Peyer's patch (tissue), 4 donors: ENCODE data around the gene ARL1. TPM values are rescaled to one million over a fixed set of nuclear protein-coding genes. Genes with fewer than 3 reads are reported as not detected.

ENCODE experiments used
- DNase-seq, 3 donors: peaks; one replicate each; pipeline ENCODE4 v3.0.0-alpha.2; 2017 to 2019
- H3K27ac ChIP-seq, 4 donors: fragments of 200-600 bp; sonication (generic); one replicate each; pipeline ENCODE4 v1.5.1; 2016 to 2019
- H3K27me3 ChIP-seq, 2 donors: fragments of 200-600 bp; sonication (generic); one replicate each; pipeline ENCODE4 v1.5.1; 2019
- H3K36me3 ChIP-seq, 3 donors: fragments of 200-600 bp; sonication (generic); one replicate each; pipeline ENCODE4 v1.5.1; 2016 to 2019
- H3K4me1 ChIP-seq, 4 donors: fragments of 200-600 bp; sonication (generic); one replicate each; pipeline ENCODE4 v1.5.1; 2016 to 2019
- H3K4me3 ChIP-seq, 4 donors: fragments of 200-600 bp; sonication (generic); 1 replicate in 3 of 4; 2 replicates in 1 of 4; pipeline ENCODE4 v1.5.1; 2016 to 2019; ENCODE audit warnings: mild to moderate bottlenecking in 1 of 4
- H3K9me3 ChIP-seq, 4 donors: fragments of 200-600 bp; sonication (generic); one replicate each; pipeline ENCODE4 v1.5.1; 2016 to 2019; ENCODE audit warnings: mild to moderate bottlenecking in 1 of 4
- CTCF ChIP-seq, 6 experiments: fragments of 450-650 bp in 4 of 6; fragments of 200-600 bp in 2 of 6; sonication (generic) in 1 of 6; IDR thresholded peaks; one replicate each; pipeline ENCODE4 v1.5.1; 2017 to 2019; ENCODE audit warnings: antibody characterized with exemption in 6 of 6, mild to moderate bottlenecking in 3 of 6, moderate library complexity in 1 of 6
- POLR2A ChIP-seq, 2 donors: fragments of 450-650 bp; IDR thresholded peaks; one replicate each; pipeline ENCODE4 v1.5.1; 2017; ENCODE audit warnings: antibody characterized with exemption in 2 of 2, mild to moderate bottlenecking in 2 of 2, moderate library complexity in 2 of 2
- total RNA-seq, 4 donors: library from RNA; depleted of rRNA; stranded (reverse); fragments of >200 nt; gene quantifications; one replicate each; pipeline ENCODE4 v1.1.0, GENCODE V29; 2016

Gene ARL1
- total RNA-seq, result 10 to 100 TPM; 37.1 to 59.3 (median 50.6) TPM

GRCh38 chr12:101407436-101408345, at the start of gene ARL1:
Gene ARL1 (minus strand): TSS chr12:101407772. CDS start chr12:101407645, 127 bp downstream.
- Histone ChIP-seq H3K4me3 (peak within 1 kb of the TSS; percentile 73 to 93 (median 87)), H3K9me3 (no peaks in the 10 kb centered on the region), H3K27ac (peak within 1 kb of the TSS; percentile 73 to 97 (median 88)), H3K4me1 (peaks cover 0 to 28% (median 0%) of the 10 kb centered on the region in 4 donors), H3K27me3 (no peaks in the 10 kb centered on the region), H3K36me3 (peaks cover 0 to 2% (median 0%) of the 10 kb centered on the region in 3 donors)
- peak; percentile 77 to 93 (median 92) for DNase-seq
- TF ChIP-seq POLR2A (IDR thresholded peaks at IDR 0.05) (peak; percentile 23 to 24), CTCF (IDR thresholded peaks at IDR 0.05) (peak in 2 of 6 experiments; percentile 2 to 10)

GRCh38 chr12:101455685-101456084, 48.1 kb upstream of the ARL1 start:
- TF ChIP-seq POLR2A (IDR thresholded peaks at IDR 0.05) (no peak), CTCF (IDR thresholded peaks at IDR 0.05) (no peak)
- peaks cover 0 to 4% (median 0%) of the 10 kb centered on the region in 4 donors for H3K4me1 ChIP-seq
- H3K27ac ChIP-seq, result no peak overlapping the region
- H3K36me3 ChIP-seq, result no peaks in the 10 kb centered on the region
- H3K9me3 ChIP-seq, result no peaks in the 10 kb centered on the region
- no peak for DNase-seq
- no peak overlapping the region for H3K4me3 ChIP-seq
- H3K27me3 ChIP-seq, result no peaks in the 10 kb centered on the region

- H3K36me3 ChIP-seq, result no peaks in the 10 kb centered on the region
- H3K4me1 ChIP-seq, result no peaks in the 10 kb centered on the region
- no peak overlapping the region for H3K4me3 ChIP-seq
- H3K27ac ChIP-seq, result no peak overlapping the region
- TF ChIP-seq POLR2A (IDR thresholded peaks at IDR 0.05), result no peak
- no peak for TF ChIP-seq CTCF (IDR thresholded peaks at IDR 0.05)
- H3K9me3 ChIP-seq, result no peaks in the 10 kb centered on the region
- no peak for DNase-seq
- H3K27me3 ChIP-seq, result no peaks in the 10 kb centered on the region
Measured at GRCh38 chr12:101441461-101442224, 34.1 kb upstream of the ARL1 start.

- Histone ChIP-seq H3K27me3 (no peaks in the 10 kb centered on the region), H3K4me3 (no peak overlapping the region), H3K9me3 (no peaks in the 10 kb centered on the region), H3K27ac (no peak overlapping the region), H3K4me1 (no peaks in the 10 kb centered on the region), H3K36me3 (no peaks in the 10 kb centered on the region)
- TF ChIP-seq POLR2A (IDR thresholded peaks at IDR 0.05) (no peak), CTCF (IDR thresholded peaks at IDR 0.05) (no peak)
- DNase-seq, result no peak
Measured at GRCh38 chr12:101439236-101439635, 31.7 kb upstream of the ARL1 start.

GRCh38 chr12:101436136-101436535, 28.6 kb upstream of the ARL1 start:
- Histone ChIP-seq H3K27ac (no peak overlapping the region), H3K4me3 (no peak overlapping the region), H3K36me3 (no peaks in the 10 kb centered on the region), H3K9me3 (no peaks in the 10 kb centered on the region), H3K4me1 (no peaks in the 10 kb centered on the region), H3K27me3 (no peaks in the 10 kb centered on the region)
- no peak for DNase-seq
- TF ChIP-seq CTCF (IDR thresholded peaks at IDR 0.05), result no peak
- no peak for TF ChIP-seq POLR2A (IDR thresholded peaks at IDR 0.05)
